Measurements from ENCODE around the gene NDUFV1.

GRCh38 chr11:67635231-67635521, 28.4 kb downstream of the NDUFV1 start:
- TF ChIP-seq, protein P1, sequence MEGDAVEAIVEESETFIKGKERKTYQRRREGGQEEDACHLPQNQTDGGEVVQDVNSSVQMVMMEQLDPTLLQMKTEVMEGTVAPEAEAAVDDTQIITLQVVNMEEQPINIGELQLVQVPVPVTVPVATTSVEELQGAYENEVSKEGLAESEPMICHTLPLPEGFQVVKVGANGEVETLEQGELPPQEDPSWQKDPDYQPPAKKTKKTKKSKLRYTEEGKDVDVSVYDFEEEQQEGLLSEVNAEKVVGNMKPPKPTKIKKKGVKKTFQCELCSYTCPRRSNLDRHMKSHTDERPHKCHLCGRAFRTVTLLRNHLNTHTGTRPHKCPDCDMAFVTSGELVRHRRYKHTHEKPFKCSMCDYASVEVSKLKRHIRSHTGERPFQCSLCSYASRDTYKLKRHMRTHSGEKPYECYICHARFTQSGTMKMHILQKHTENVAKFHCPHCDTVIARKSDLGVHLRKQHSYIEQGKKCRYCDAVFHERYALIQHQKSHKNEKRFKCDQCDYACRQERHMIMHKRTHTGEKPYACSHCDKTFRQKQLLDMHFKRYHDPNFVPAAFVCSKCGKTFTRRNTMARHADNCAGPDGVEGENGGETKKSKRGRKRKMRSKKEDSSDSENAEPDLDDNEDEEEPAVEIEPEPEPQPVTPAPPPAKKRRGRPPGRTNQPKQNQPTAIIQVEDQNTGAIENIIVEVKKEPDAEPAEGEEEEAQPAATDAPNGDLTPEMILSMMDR (IDR thresholded peaks at IDR 0.05): no peak
- TF ChIP-seq POLR2AphosphoS5 (IDR thresholded peaks at IDR 0.05): no peak
- TF ChIP-seq POLR2A (IDR thresholded peaks at IDR 0.05): no peak
